A673 (cell line): ENCODE data around the gene XG. TPM values are rescaled to one million over a fixed set of nuclear protein-coding genes. Genes with fewer than 3 reads are reported as not detected.

Experiments used
- BruUV-seq: library from RNA; stranded (reverse); fragments of 400-500 nt; replicated peaks from 2 replicates; lab custom pipeline; 2021; lab: Mats Ljungman, UMichigan
- CTCF ChIA-PET: fragments of 300-600 bp; sonication (Branson Sonifier 250); formaldehyde crosslinking; loops from one replicate; lab custom pipeline; 2022; ENCODE audit warnings: antibody characterized with exemption; lab: Charles Lee
- POLR2A ChIA-PET: fragments of 300-600 bp; sonication (Branson Sonifier 250); formaldehyde crosslinking; loops from one replicate; lab custom pipeline; 2022; ENCODE audit warnings: antibody characterized with exemption; ENCODE audit not compliant: low non-redundant PET; lab: Charles Lee
- DNase-seq: peaks from one replicate; pipeline ENCODE4 v3.0.0-alpha.2; 2015; ENCODE audit warnings: low spot score
- H3K27ac ChIP-seq: fragments of 200-600 bp; sonication (generic); 2 replicates; pipeline ENCODE4 v1.5.1; 2016; ENCODE audit warnings: mixed run types, low read depth, mild to moderate bottlenecking, mixed read lengths, antibody characterized with exemption, low read length; ENCODE audit not compliant: poor library complexity, severe bottlenecking
- H3K27me3 ChIP-seq: fragments of 200-600 bp; sonication (generic); replicated peaks from 2 replicates; pipeline ENCODE4 v1.6.1; 2017; ENCODE audit warnings: mixed run types, low read depth, mild to moderate bottlenecking, mixed read lengths, antibody characterized with exemption, low read length; ENCODE audit not compliant: insufficient read depth, poor library complexity
- H3K36me3 ChIP-seq: fragments of 200-600 bp; sonication (generic); 2 replicates; pipeline ENCODE4 v1.6.1; 2016; ENCODE audit warnings: mixed run types, mild to moderate bottlenecking, mixed read lengths, antibody characterized with exemption, low read length; ENCODE audit not compliant: insufficient read depth, poor library complexity, severe bottlenecking
- H3K4me1 ChIP-seq: fragments of 200-600 bp; sonication (generic); 2 replicates; pipeline ENCODE4 v1.6.1; 2017; ENCODE audit warnings: mixed run types, mild to moderate bottlenecking, mixed read lengths, antibody characterized with exemption, low read length; ENCODE audit not compliant: insufficient read depth, poor library complexity, severe bottlenecking
- H3K4me3 ChIP-seq: fragments of 200-600 bp; sonication (generic); 2 replicates; pipeline ENCODE4 v1.5.1; 2016; ENCODE audit warnings: low read depth, mixed run types, mild to moderate bottlenecking, mixed read lengths, low read length; ENCODE audit not compliant: poor library complexity, severe bottlenecking
- H3K9me3 ChIP-seq: fragments of 200-600 bp; sonication (generic); 2 replicates; pipeline ENCODE4 v1.6.1; 2016; ENCODE audit warnings: mixed run types, low read depth, mild to moderate bottlenecking, mixed read lengths, antibody characterized with exemption, low read length; ENCODE audit not compliant: poor library complexity, severe bottlenecking
- EZH2 ChIP-seq: fragments of 200-600 bp; sonication (generic); IDR thresholded peaks from 2 replicates; pipeline ENCODE4 v1.6.1; 2017; ENCODE audit warnings: borderline replicate concordance, low read depth, mild to moderate bottlenecking, mixed read lengths, antibody characterized with exemption, low read length; ENCODE audit not compliant: poor library complexity, severe bottlenecking
- intact Hi-C: fragments of 100-400 bp; cut with micrococcal nuclease; formaldehyde crosslinking; loops from one replicate; pipeline ENCODE4 v1.10.0; 2022; ENCODE audit not compliant: unreplicated experiment
- total RNA-seq: library from RNA; stranded (reverse); gene quantifications from 2 replicates; pipeline ENCODE4 v1.2.3, GENCODE V29; 2021
- TF ChIP-seq, protein P1 (sequence below): fragments of 300-800, 200-600 bp; sonication (generic); conservative IDR thresholded peaks from 2 replicates; pipeline ENCODE4 v1.5.1; 2017; ENCODE audit warnings: low read depth, mild to moderate bottlenecking, antibody characterized with exemption, low read length, moderate library complexity, mixed read lengths

Gene XG
- total RNA-seq, 1 experiment from 2014 or later: 7.5 TPM

DNA sequence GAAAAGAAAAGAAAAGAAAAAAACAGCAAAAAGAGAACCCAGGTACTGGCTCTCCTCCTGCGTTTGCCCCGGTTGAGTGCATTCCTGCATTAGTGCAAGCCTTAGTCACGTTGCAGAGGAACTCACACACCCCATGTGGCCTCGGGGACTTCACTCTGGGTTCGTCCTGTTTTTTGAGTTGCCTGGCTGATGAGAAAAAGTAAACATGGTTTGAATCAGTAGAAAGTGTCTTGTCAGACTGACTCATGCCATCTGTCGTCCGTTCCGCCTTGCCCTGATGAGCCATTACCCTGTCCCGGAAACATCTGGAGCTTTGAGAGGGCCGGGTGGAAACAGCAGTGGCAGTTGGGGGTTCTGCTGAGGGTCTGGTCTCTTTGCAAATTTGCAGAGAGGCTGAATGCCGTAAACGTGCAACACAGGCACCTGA is 44.5 kb upstream of the XG start:
- H3K27me3 ChIP-seq: no peaks in the 10 kb centered on the region
- CTCF ChIA-PET: no interaction called here
- peak; percentile 99 for DNase-seq
- TF ChIP-seq, protein P1, sequence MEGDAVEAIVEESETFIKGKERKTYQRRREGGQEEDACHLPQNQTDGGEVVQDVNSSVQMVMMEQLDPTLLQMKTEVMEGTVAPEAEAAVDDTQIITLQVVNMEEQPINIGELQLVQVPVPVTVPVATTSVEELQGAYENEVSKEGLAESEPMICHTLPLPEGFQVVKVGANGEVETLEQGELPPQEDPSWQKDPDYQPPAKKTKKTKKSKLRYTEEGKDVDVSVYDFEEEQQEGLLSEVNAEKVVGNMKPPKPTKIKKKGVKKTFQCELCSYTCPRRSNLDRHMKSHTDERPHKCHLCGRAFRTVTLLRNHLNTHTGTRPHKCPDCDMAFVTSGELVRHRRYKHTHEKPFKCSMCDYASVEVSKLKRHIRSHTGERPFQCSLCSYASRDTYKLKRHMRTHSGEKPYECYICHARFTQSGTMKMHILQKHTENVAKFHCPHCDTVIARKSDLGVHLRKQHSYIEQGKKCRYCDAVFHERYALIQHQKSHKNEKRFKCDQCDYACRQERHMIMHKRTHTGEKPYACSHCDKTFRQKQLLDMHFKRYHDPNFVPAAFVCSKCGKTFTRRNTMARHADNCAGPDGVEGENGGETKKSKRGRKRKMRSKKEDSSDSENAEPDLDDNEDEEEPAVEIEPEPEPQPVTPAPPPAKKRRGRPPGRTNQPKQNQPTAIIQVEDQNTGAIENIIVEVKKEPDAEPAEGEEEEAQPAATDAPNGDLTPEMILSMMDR: 0 out of 2 replicates have a peak, but pooled peaks have one; percentile 10
- no peak for TF ChIP-seq EZH2
- POLR2A ChIA-PET: no interaction called here
- intact Hi-C loops: loop anchor here (2.0 kb wide), 1 partner anchor 15 kb away; no protein-coding TSS in a partner anchor
- peaks cover 91% of the 10 kb centered on the region for H3K4me1 ChIP-seq
- H3K27ac ChIP-seq: peak overlapping the region; percentile 92
- no peaks in the 10 kb centered on the region for H3K9me3 ChIP-seq
- peaks cover 34% of the 10 kb centered on the region for H3K36me3 ChIP-seq
- peak overlapping the region; percentile 10 for H3K4me3 ChIP-seq
- BruUV-seq: no TSS peak

DNA sequence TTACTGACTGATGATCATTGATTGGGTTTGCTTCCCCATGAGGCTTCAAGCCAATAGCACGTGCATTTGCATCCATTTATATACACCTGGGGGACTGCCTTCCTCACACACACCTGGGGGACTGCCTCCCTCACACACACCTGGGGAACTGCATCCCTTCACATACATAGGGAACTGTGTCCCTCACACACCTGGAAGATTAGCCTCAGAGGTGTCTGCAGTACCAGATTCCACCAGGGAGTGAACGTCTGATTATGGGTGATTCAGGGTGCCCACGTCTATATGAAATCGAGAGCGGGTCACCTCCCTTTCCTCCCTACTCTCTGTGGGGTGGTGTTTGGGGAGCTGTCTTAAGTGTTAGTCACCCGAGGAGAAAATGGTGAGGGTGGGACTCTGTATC is 43.8 kb upstream of the XG start:
- DNase-seq: no peak
- POLR2A ChIA-PET: no interaction called here
- CTCF ChIA-PET: no interaction called here
- Histone ChIP-seq H3K4me3 (peak overlapping the region; percentile 10), H3K27ac (peak overlapping the region; percentile 92), H3K4me1 (peaks cover 91% of the 10 kb centered on the region), H3K36me3 (peaks cover 41% of the 10 kb centered on the region), H3K27me3 (no peaks in the 10 kb centered on the region), H3K9me3 (no peaks in the 10 kb centered on the region)
- intact Hi-C loops: no loop called here
- TF ChIP-seq EZH2: no peak
- TF ChIP-seq, protein P1: no peak
- BruUV-seq: no TSS peak

DNA sequence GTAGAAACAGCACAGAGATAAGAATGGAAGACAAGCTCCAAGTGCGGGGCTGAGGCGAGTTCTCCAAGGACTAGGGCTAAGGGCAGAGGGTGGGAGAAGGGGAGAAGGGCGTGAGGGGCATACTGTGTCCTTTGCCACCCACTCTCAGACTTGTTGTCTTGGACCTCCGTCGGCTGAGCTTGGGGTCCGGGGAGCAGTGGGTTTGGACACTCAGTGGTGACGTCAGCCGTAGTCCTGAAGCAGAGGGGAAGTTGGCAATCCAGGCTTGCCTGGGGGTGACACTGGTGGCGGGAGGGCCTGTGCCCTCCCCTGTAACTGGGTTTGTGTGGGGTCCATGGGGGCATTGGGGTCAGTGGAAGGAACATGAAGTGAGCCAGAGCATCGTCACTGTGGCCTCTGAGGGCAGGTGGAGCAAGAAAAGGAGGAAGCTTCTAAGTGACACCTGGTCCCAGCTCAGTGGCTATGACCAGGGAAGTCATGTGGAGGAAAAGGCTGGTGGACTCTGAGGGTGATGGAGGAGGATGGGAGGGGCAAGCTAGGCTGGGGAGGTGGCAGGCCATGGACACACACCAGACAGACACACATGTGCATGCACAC is 43.1 kb upstream of the XG start:
- H3K4me1 ChIP-seq: peaks cover 92% of the 10 kb centered on the region
- peak overlapping the region; percentile 92 for H3K27ac ChIP-seq
- H3K36me3 ChIP-seq: peaks cover 46% of the 10 kb centered on the region
- no peak for TF ChIP-seq EZH2
- TF ChIP-seq, protein P1: no peak
- ChIA-PET CTCF (no interaction called here), POLR2A (no interaction called here)
- no peak overlapping the region for H3K4me3 ChIP-seq
- no peaks in the 10 kb centered on the region for H3K9me3 ChIP-seq
- no TSS peak for BruUV-seq
- intact Hi-C loops: no loop called here
- no peaks in the 10 kb centered on the region for H3K27me3 ChIP-seq
- DNase-seq: no peak
